DOHH2 (cell line): ENCODE measurements around the gene TBC1D4.
"Not testable (repeated sequence)": the region's sequence is repeated elsewhere in the genome, so short reads cannot be mapped to it uniquely, and the experiment has no call there.

Experiments
- CTCF ChIP-seq: fragments of 200-600 bp; sonication (generic); IDR thresholded peaks from one replicate; pipeline ENCODE4 v1.5.1; 2014; ENCODE audit warnings: antibody characterized with exemption, mild to moderate bottlenecking, low read depth, low read length; ENCODE audit not compliant: poor library complexity, severe bottlenecking
- EZH2phosphoT487 ChIP-seq: fragments of 200-600 bp; sonication (generic); IDR thresholded peaks from 2 replicates; pipeline ENCODE4 v1.6.1; 2017; ENCODE audit warnings: borderline replicate concordance, mild to moderate bottlenecking, antibody characterized with exemption, low read length, moderate library complexity, mixed read lengths

GRCh38 chr13:75351538-75351937 is 130.4 kb downstream of the TBC1D4 start:
- not testable (repeated sequence) for TF ChIP-seq CTCF, EZH2phosphoT487
